IMR-90 (cell line): ENCODE data around the gene NACC1. TPM values are rescaled to one million over a fixed set of nuclear protein-coding genes. Genes with fewer than 3 reads are reported as not detected.
A peak's percentile ranks its signal among the peaks of the same experiment; 100 is the strongest.

Experiments
- ATAC-seq: fragments of 200-7000 bp; cut with Tn5 transposase; 2 replicates; pipeline ENCODE4 v1.9.1; 2020; ENCODE audit warnings: low read depth, mild to moderate bottlenecking, moderate library complexity
- BruUV-seq: library from RNA; stranded (reverse); fragments of 400-500 nt; replicated peaks from 2 replicates; lab custom pipeline; 2021; lab: Mats Ljungman, UMichigan
- CTCF ChIA-PET: fragments of 300-600 bp; formaldehyde crosslinking; extraction: SDS; loops from one replicate; lab custom pipeline; 2021; ENCODE audit warnings: antibody characterized with exemption; lab: Yijun Ruan, JAX
- POLR2A ChIA-PET: fragments of 300-600 bp; sonication (Branson Sonifier 250); formaldehyde crosslinking; loops from one replicate; lab custom pipeline; 2022; ENCODE audit warnings: antibody characterized with exemption; ENCODE audit not compliant: unreplicated experiment; lab: Charles Lee
- DNase-seq: peaks from one replicate; pipeline ENCODE4 v3.0.0; 2013
- H2AFZ ChIP-seq: replicated peaks from 2 replicates; pipeline ENCODE3; 2013; ENCODE audit warnings: low read length, mild to moderate bottlenecking; ENCODE audit not compliant: poor library complexity
- H2AK5ac ChIP-seq: 2 replicates; pipeline ENCODE4 v1.6.1; 2013; ENCODE audit warnings: low read depth, low read length, inconsistent platforms
- H2AK9ac ChIP-seq: replicated peaks from 2 replicates; pipeline ENCODE3; 2013; ENCODE audit warnings: mild to moderate bottlenecking, low read depth, low read length, moderate library complexity; ENCODE audit not compliant: poor library complexity
- H2BK120ac ChIP-seq: 2 replicates; pipeline ENCODE4 v1.6.1; 2013; ENCODE audit warnings: low read depth, low read length, inconsistent platforms
- H2BK15ac ChIP-seq: 3 replicates; pipeline ENCODE4 v1.6.1; 2013; ENCODE audit warnings: low read depth, low read length, inconsistent platforms
- H2BK20ac ChIP-seq: 2 replicates; pipeline ENCODE4 v1.6.1; 2013; ENCODE audit warnings: low read depth, mild to moderate bottlenecking, inconsistent platforms, low read length, moderate library complexity
- H2BK5ac ChIP-seq: 2 replicates; pipeline ENCODE4 v1.6.1; 2013; ENCODE audit warnings: mild to moderate bottlenecking, low read depth, low read length, inconsistent platforms; ENCODE audit not compliant: poor library complexity, severe bottlenecking
- H3K14ac ChIP-seq: replicated peaks from 2 replicates; pipeline ENCODE4 v1.6.1; 2013; ENCODE audit warnings: low read depth, low read length, inconsistent platforms
- H3K18ac ChIP-seq: 2 replicates; pipeline ENCODE4 v1.6.1; 2013; ENCODE audit warnings: low read depth, low read length, control low read depth
- H3K23ac ChIP-seq: 2 replicates; pipeline ENCODE4 v1.6.1; 2013; ENCODE audit warnings: low read depth, low read length, inconsistent platforms
- H3K27ac ChIP-seq: 2 replicates; pipeline ENCODE4 v1.5.1; 2013; ENCODE audit warnings: mild to moderate bottlenecking, control low read depth, low read length; ENCODE audit not compliant: insufficient read depth
- H3K27me3 ChIP-seq: 2 replicates; pipeline ENCODE4 v1.6.1; 2013; ENCODE audit warnings: low read length; ENCODE audit not compliant: control insufficient read depth, insufficient read depth
- H3K36me3 ChIP-seq: 2 replicates; pipeline ENCODE4 v1.6.1; 2013; ENCODE audit warnings: low read length, mixed read lengths; ENCODE audit not compliant: control insufficient read depth, insufficient read depth
- H3K4ac ChIP-seq: 2 replicates; pipeline ENCODE4 v1.6.1; 2013; ENCODE audit warnings: low read depth, low read length, inconsistent platforms
- H3K4me1 ChIP-seq: 2 replicates; pipeline ENCODE4 v1.6.1; 2013; ENCODE audit warnings: low read length, mixed read lengths; ENCODE audit not compliant: control insufficient read depth, insufficient read depth
- H3K4me2 ChIP-seq: 2 replicates; pipeline ENCODE4 v1.6.1; 2013; ENCODE audit warnings: low read depth, mild to moderate bottlenecking, control low read depth, low read length, moderate library complexity
- H3K4me3 ChIP-seq: 2 replicates; pipeline ENCODE4 v1.5.1; 2013; ENCODE audit warnings: low read depth, mild to moderate bottlenecking, control low read depth, low read length, moderate library complexity; ENCODE audit not compliant: insufficient read depth
- H3K56ac ChIP-seq: 2 replicates; pipeline ENCODE4 v1.6.1; 2013; ENCODE audit warnings: low read length, inconsistent platforms; ENCODE audit not compliant: insufficient read depth; ENCODE audit errors: extremely low read depth
- H3K79me1 ChIP-seq, 2 experiments: 2 replicates each; pipeline ENCODE4 v1.6.1; 2013; ENCODE audit warnings: low read length in 2 of 2, inconsistent platforms in 1 of 2, low read depth in 1 of 2
- H3K9ac ChIP-seq: 2 replicates; pipeline ENCODE4 v1.6.1; 2013; ENCODE audit warnings: low read depth, low read length, control low read depth
- H3K9me1 ChIP-seq: 2 replicates; pipeline ENCODE4 v1.6.1; 2013; ENCODE audit warnings: low read length, inconsistent platforms; ENCODE audit not compliant: insufficient read depth
- H3K9me3 ChIP-seq: 2 replicates; pipeline ENCODE4 v1.6.1; 2013; ENCODE audit warnings: low read length; ENCODE audit not compliant: control insufficient read depth, insufficient read depth
- H4K20me1 ChIP-seq: 2 replicates; pipeline ENCODE4 v1.6.1; 2013; ENCODE audit warnings: low read length, inconsistent platforms; ENCODE audit not compliant: insufficient read depth
- H4K5ac ChIP-seq: 2 replicates; pipeline ENCODE4 v1.6.1; 2013; ENCODE audit warnings: mild to moderate bottlenecking, low read depth, low read length, control low read depth
- H4K8ac ChIP-seq, 2 experiments: 2 replicates each; pipeline ENCODE4 v1.6.1; 2013; ENCODE audit warnings: low read depth in 2 of 2, low read length in 2 of 2, control low read depth in 1 of 2, inconsistent platforms in 1 of 2
- H4K91ac ChIP-seq: 2 replicates; pipeline ENCODE4 v1.6.1; 2013; ENCODE audit warnings: low read depth, low read length, inconsistent platforms; ENCODE audit not compliant: insufficient read depth
- BHLHE40 ChIP-seq: fragments of 150-350 bp; IDR thresholded peaks from 2 replicates; pipeline ENCODE4 v1.6.1; 2016; ENCODE audit warnings: mild to moderate bottlenecking, low read depth, low read length
- CEBPB ChIP-seq: IDR thresholded peaks from 2 replicates; pipeline ENCODE4 v1.6.1; 2012; ENCODE audit warnings: low read depth, low read length, improper control_type of control experiment
- ELK1 ChIP-seq: fragments of 150-350 bp; IDR thresholded peaks from 2 replicates; pipeline ENCODE4 v1.6.1; 2016; ENCODE audit warnings: low read depth, mild to moderate bottlenecking, low read length, moderate library complexity, borderline replicate concordance
- FOS ChIP-seq: fragments of 150-350 bp; IDR thresholded peaks from 2 replicates; pipeline ENCODE4 v1.6.1; 2016; ENCODE audit warnings: low read depth, low read length
- MAFK ChIP-seq: IDR thresholded peaks from 2 replicates; pipeline ENCODE4 v1.6.1; 2012; ENCODE audit warnings: low read depth, low read length, improper control_type of control experiment
- MAZ ChIP-seq: IDR thresholded peaks from 2 replicates; pipeline ENCODE4 v1.6.1; 2012; ENCODE audit warnings: low read depth, mild to moderate bottlenecking, low read length, improper control_type of control experiment, moderate library complexity, borderline replicate concordance
- MXI1 ChIP-seq: IDR thresholded peaks from 2 replicates; pipeline ENCODE4 v1.6.1; 2012; ENCODE audit warnings: low read depth, mild to moderate bottlenecking, low read length, moderate library complexity, borderline replicate concordance
- NFE2L2 ChIP-seq: fragments of 150-350 bp; IDR thresholded peaks from 2 replicates; pipeline ENCODE4 v1.6.1; 2016; ENCODE audit warnings: low read depth, mild to moderate bottlenecking, low read length
- POLR2A ChIP-seq: IDR thresholded peaks from 2 replicates; pipeline ENCODE4 v1.6.1; 2012; ENCODE audit warnings: mild to moderate bottlenecking, low read depth, low read length
- RAD21 ChIP-seq: IDR thresholded peaks from 2 replicates; pipeline ENCODE4 v1.6.1; 2012; ENCODE audit warnings: low read length, improper control_type of control experiment
- RCOR1 ChIP-seq: IDR thresholded peaks from 2 replicates; pipeline ENCODE4 v1.6.1; 2012; ENCODE audit warnings: mild to moderate bottlenecking, low read length, improper control_type of control experiment; ENCODE audit not compliant: insufficient replicate concordance
- RFX5 ChIP-seq: IDR thresholded peaks from 2 replicates; pipeline ENCODE4 v1.8.0; 2012; ENCODE audit warnings: low read depth, mild to moderate bottlenecking, low read length, moderate library complexity
- WGBS, 2 experiments: methylation state at CpG; one replicate each; pipeline versions ENCODE4 v1.1.5 to v1.1.7; 2013; ENCODE audit warnings: missing lambda C conversion rate in 2 of 2; ENCODE audit not compliant: insufficient read length in 1 of 2; ENCODE audit errors: extremely low coverage in 2 of 2; 5-methylcytosine and 5-hydroxymethylcytosine counted together
- dilution Hi-C: fragments of 300-500 bp; cut with HindIII; formaldehyde crosslinking; loops from one replicate; pipeline ENCODE4 v1.14.3; 2018; ENCODE audit warnings: low sequenced_read_pairs; ENCODE audit not compliant: unreplicated experiment
- in situ Hi-C: fragments of 300-500 bp; cut with MboI; formaldehyde crosslinking; loops from 3 replicates; pipeline ENCODE4 v1.14.3; 2019; ENCODE audit warnings: low sequenced_read_pairs, inconsistent platforms, mixed read lengths
- intact Hi-C: fragments of 100-400 bp; cut with micrococcal nuclease; formaldehyde crosslinking; loops from 2 replicates; pipeline ENCODE4 v1.10.0; 2022
- polyA plus RNA-seq, 3 experiments: library from polyadenylated mRNA; depleted of rRNA; stranded (reverse); fragments of >200 nt; gene quantifications; 2 replicates each; pipeline ENCODE4 v1.2.3, GENCODE V29; 2012; ENCODE audit warnings: low replicate concordance in 1 of 3
- total RNA-seq: library from RNA; depleted of rRNA; stranded (reverse); fragments of >200 nt; gene quantifications from 2 replicates; pipeline ENCODE4 v1.2.3, GENCODE V29; 2012
- TF ChIP-seq, protein P1 (sequence below): fragments of 150-350 bp; IDR thresholded peaks from 2 replicates; pipeline ENCODE4 v1.6.1; 2017; ENCODE audit warnings: mild to moderate bottlenecking, antibody characterized with exemption, low read length, low read depth
- TF ChIP-seq, protein P2 (sequence below): conservative IDR thresholded peaks from 2 replicates; pipeline ENCODE4 v1.5.1; 2012; ENCODE audit warnings: mild to moderate bottlenecking, low read depth, low read length, improper control_type of control experiment

Gene NACC1
- total and polyA plus RNA-seq, 2 of the 4 experiments (the other 2 are of a cell fraction) = 42.5 to 181 TPM

DNA sequence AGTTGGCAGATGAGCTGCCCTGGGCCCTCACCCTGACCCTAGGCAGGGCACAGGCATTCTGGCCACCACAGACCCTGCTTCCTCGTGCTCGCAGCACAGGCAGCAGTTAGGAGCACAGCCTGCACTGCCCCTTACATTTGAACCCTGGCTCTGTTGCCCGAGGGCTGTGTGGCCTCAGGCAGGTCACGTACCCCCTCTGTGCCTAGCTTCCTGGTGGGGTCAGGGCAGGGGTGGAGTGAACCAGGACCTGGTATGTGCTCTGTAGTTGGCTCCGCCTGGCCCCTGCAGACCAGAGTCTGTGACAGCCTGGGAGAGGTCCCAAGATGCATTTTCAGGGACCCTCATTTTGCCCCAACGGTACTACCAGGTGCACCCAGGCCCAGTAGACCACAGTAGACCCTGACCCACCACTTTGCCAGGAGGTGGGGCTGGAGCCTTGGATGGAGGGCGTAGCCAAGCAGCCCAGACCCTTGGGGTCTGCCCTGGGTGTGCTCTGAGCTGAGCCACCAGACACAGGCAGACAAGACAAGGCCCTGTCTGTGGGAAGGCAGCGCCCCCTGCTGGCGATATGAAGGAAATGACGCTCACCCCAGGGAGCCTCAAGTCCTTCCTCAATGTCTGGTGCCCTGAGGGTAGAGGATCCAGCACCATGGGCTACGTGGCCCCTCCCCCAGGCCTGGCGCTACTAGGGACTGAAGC lies 24.5 kb upstream of the NACC1 start:
- H2AK9ac ChIP-seq = peak overlapping the region; percentile 86
- intact Hi-C loops = loop anchor here (1.0 kb wide), 2 partner anchors 110 to 115 kb away; no protein-coding TSS in a partner anchor
- peaks cover 11% of the 10 kb centered on the region; the same call in 1 of the 2 replicates for H3K4me1 ChIP-seq
- ATAC-seq = peak; percentile 89
- no peaks in the 10 kb centered on the region for H3K27me3 ChIP-seq
- 0 out of 4 replicates have a peak, but pooled peaks cover 0 to 4% of the 10 kb centered on the region in 2 experiments for H3K79me1 ChIP-seq
- BruUV-seq = no TSS peak
- no peak overlapping the region for H3K4me3 ChIP-seq
- in situ Hi-C loops = loop anchor here (5.0 kb wide), 1 partner anchor 111 kb away; no protein-coding TSS in a partner anchor
- no peak overlapping the region for H3K27ac ChIP-seq
- CTCF ChIA-PET = interaction anchor here (0.5 to 2.2 kb wide), 10 partner anchors 29 to 177 kb away, joined by 3 to 10 read pairs (median 4); partner anchors contain the start of gene NFIX
- H4K8ac ChIP-seq = no peak overlapping the region
- DNase-seq = peak; percentile 78
- H3K4ac ChIP-seq = no peak overlapping the region
- H3K23ac ChIP-seq = no peak overlapping the region
- no peak overlapping the region for H2BK20ac ChIP-seq
- H3K36me3 ChIP-seq = peaks cover 19% of the 10 kb centered on the region; the same call in 1 of the 2 replicates
- H2BK15ac ChIP-seq = no peak overlapping the region
- H4K5ac ChIP-seq = no peak overlapping the region
- H4K20me1 ChIP-seq = peaks cover 15% of the 10 kb centered on the region; the same call in 1 of the 2 replicates
- no peak overlapping the region for H3K9ac ChIP-seq
- peak overlapping the region; percentile 73 for H2AFZ ChIP-seq
- H3K9me1 ChIP-seq = no peaks in the 10 kb centered on the region
- H3K56ac ChIP-seq = no peak overlapping the region
- H3K18ac ChIP-seq = no peak overlapping the region
- WGBS, 2 experiments = 57% methylated on average over 3 of the region's 12 CpGs; no CpG with 5 or more reads in 1 of the 2 experiments
- H3K14ac ChIP-seq = no peak overlapping the region
- POLR2A ChIA-PET = no interaction called here
- no peaks in the 10 kb centered on the region for H3K9me3 ChIP-seq
- dilution Hi-C loops = no loop called here
- no peak overlapping the region for H2BK5ac ChIP-seq
- H2AK5ac ChIP-seq = peak overlapping the region; percentile 76; the same call in 1 of the 2 replicates
- no peak overlapping the region for H2BK120ac ChIP-seq
- H4K91ac ChIP-seq = no peak overlapping the region
- no peak overlapping the region for H3K4me2 ChIP-seq
- TF ChIP-seq, protein P1, sequence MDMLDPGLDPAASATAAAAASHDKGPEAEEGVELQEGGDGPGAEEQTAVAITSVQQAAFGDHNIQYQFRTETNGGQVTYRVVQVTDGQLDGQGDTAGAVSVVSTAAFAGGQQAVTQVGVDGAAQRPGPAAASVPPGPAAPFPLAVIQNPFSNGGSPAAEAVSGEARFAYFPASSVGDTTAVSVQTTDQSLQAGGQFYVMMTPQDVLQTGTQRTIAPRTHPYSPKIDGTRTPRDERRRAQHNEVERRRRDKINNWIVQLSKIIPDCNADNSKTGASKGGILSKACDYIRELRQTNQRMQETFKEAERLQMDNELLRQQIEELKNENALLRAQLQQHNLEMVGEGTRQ = no peak
- TF ChIP-seq, protein P2, sequence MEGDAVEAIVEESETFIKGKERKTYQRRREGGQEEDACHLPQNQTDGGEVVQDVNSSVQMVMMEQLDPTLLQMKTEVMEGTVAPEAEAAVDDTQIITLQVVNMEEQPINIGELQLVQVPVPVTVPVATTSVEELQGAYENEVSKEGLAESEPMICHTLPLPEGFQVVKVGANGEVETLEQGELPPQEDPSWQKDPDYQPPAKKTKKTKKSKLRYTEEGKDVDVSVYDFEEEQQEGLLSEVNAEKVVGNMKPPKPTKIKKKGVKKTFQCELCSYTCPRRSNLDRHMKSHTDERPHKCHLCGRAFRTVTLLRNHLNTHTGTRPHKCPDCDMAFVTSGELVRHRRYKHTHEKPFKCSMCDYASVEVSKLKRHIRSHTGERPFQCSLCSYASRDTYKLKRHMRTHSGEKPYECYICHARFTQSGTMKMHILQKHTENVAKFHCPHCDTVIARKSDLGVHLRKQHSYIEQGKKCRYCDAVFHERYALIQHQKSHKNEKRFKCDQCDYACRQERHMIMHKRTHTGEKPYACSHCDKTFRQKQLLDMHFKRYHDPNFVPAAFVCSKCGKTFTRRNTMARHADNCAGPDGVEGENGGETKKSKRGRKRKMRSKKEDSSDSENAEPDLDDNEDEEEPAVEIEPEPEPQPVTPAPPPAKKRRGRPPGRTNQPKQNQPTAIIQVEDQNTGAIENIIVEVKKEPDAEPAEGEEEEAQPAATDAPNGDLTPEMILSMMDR = peak; percentile 93
- TF ChIP-seq POLR2A = 0 out of 2 replicates have a peak, but pooled peaks have one; percentile 32
- TF ChIP-seq FOS = no peak
- peak; percentile 65 for TF ChIP-seq MAZ
- TF ChIP-seq BHLHE40 = no peak
- TF ChIP-seq RCOR1 = no peak
- no peak for TF ChIP-seq ELK1
- no peak for TF ChIP-seq CEBPB
- TF ChIP-seq NFE2L2 = no peak
- peak; percentile 97 for TF ChIP-seq RAD21
- TF ChIP-seq RFX5 = no peak
- no peak for TF ChIP-seq MAFK
- no peak for TF ChIP-seq MXI1
